HepG2 (cell line): ENCODE measurements around the gene FAP. TPM values are rescaled to one million over a fixed set of nuclear protein-coding genes. Genes with fewer than 3 reads are reported as not detected.

Source experiments
- ATAC-seq: fragments of 200-7000 bp; cut with Tn5 transposase; 3 replicates; pipeline ENCODE4 v1.9.1; 2020; ENCODE audit warnings: mild to moderate bottlenecking, moderate library complexity
- BruUV-seq: library from RNA; stranded (reverse); fragments of 400-500 nt; replicated peaks from 2 replicates; lab custom pipeline; 2021; lab: Mats Ljungman, UMichigan
- CTCF ChIA-PET: fragments of 300-600 bp; formaldehyde crosslinking; extraction: SDS; loops from one replicate; lab custom pipeline; 2021; ENCODE audit warnings: low total read pairs, inconsistent platforms, low intra/inter-chr PET ratio; lab: Yijun Ruan, JAX
- POLR2A ChIA-PET: fragments of 350-600 bp; sonication (Branson Sonifier 250); formaldehyde crosslinking; loops from one replicate; lab custom pipeline; 2020; ENCODE audit warnings: antibody characterized with exemption, inconsistent platforms; lab: Yijun Ruan, JAX
- DNase-seq: peaks from one replicate; pipeline ENCODE4 v3.0.0-alpha.2; 2015; ENCODE audit warnings: low spot score
- FAIRE-seq: peaks from 3 replicates; lab custom pipeline; 2011; peaks lifted over from hg19 to GRCh38; lab: Jason Lieb, UNC
- H2AFZ ChIP-seq: one replicate; pipeline ENCODE4 v1.6.1; 2011; ENCODE audit warnings: low read length, inconsistent platforms
- H3K27ac ChIP-seq: fragments of 300-600 bp; 3 replicates; pipeline ENCODE4 v1.8.0; 2011; ENCODE audit warnings: mixed run types, mild to moderate bottlenecking, mixed read lengths, low read length, inconsistent platforms; ENCODE audit not compliant: insufficient read depth; ENCODE audit errors: extremely low read length
- H3K27me3 ChIP-seq, 2 experiments: fragments of 200-600 bp in 1 of 2; 2 replicates in 1 of 2; 3 replicates in 1 of 2; pipeline versions ENCODE4 v1.6.0 to v1.8.0; 2011; ENCODE audit warnings: low read length in 2 of 2, mild to moderate bottlenecking in 2 of 2, moderate library complexity in 2 of 2, inconsistent platforms in 1 of 2; ENCODE audit not compliant: insufficient read depth in 2 of 2, control insufficient read depth in 1 of 2
- H3K36me3 ChIP-seq, 2 experiments: fragments of 200-600 bp in 1 of 2; replicated peaks in 1 of 2; 2 replicates in 1 of 2; 3 replicates in 1 of 2; pipeline versions ENCODE4 v1.5.1 to v1.8.0; 2011; ENCODE audit warnings: low read length in 2 of 2, inconsistent platforms in 1 of 2; ENCODE audit not compliant: insufficient read depth in 2 of 2, control insufficient read depth in 1 of 2
- H3K4me1 ChIP-seq: 2 replicates; pipeline ENCODE4 v1.5.1; 2012; ENCODE audit warnings: low read length, inconsistent platforms; ENCODE audit not compliant: insufficient read depth
- H3K4me2 ChIP-seq: 2 replicates; pipeline ENCODE4 v1.6.0; 2011; ENCODE audit warnings: low read depth, low read length, inconsistent platforms
- H3K4me3 ChIP-seq, 3 experiments: fragments of 200-600 bp in 1 of 3; sonication (generic), shearing (Covaris generic) in 1 of 3; replicated peaks in 1 of 3; 2 replicates each; pipeline ENCODE4 v1.5.1; 2011 to 2016; ENCODE audit warnings: low read length in 3 of 3, inconsistent platforms in 2 of 3, low read depth in 2 of 3, mild to moderate bottlenecking in 2 of 3, control low read depth in 1 of 3, mixed read lengths in 1 of 3; ENCODE audit not compliant: insufficient read depth in 1 of 3
- H3K79me2 ChIP-seq: one replicate; pipeline ENCODE4 v1.6.1; 2011; ENCODE audit warnings: low read length, inconsistent platforms; ENCODE audit not compliant: insufficient read depth
- H3K9ac ChIP-seq: 2 replicates; pipeline ENCODE4 v1.6.0; 2011; ENCODE audit warnings: mild to moderate bottlenecking, low read depth, low read length, inconsistent platforms; ENCODE audit not compliant: insufficient read depth
- H3K9me3 ChIP-seq: 2 replicates; pipeline ENCODE4 v1.5.1; 2012; ENCODE audit warnings: mild to moderate bottlenecking, low read length
- H4K20me1 ChIP-seq: 2 replicates; pipeline ENCODE4 v1.6.0; 2011; ENCODE audit warnings: inconsistent platforms, mild to moderate bottlenecking, low read length, moderate library complexity; ENCODE audit not compliant: insufficient read depth
- HMG20A ChIP-seq: IDR thresholded peaks from 2 replicates; pipeline ENCODE4 v1.6.1; 2016; ENCODE audit warnings: borderline replicate concordance
- KLF15 ChIP-seq: sonication (generic); formaldehyde crosslinking; IDR thresholded peaks from 2 replicates; pipeline ENCODE4 v1.8.1; 2023; ENCODE audit warnings: borderline replicate concordance, mild to moderate bottlenecking, inconsistent platforms, missing genetic modification reagents, mixed read lengths
- PATZ1 ChIP-seq: sonication (generic); formaldehyde crosslinking; IDR thresholded peaks from 2 replicates; pipeline ENCODE4 v1.4.0; 2020; ENCODE audit warnings: missing genetic modification reagents
- ZBTB49 ChIP-seq: sonication (generic); formaldehyde crosslinking; IDR thresholded peaks from 2 replicates; pipeline ENCODE4 v1.4.0; 2020; ENCODE audit warnings: missing genetic modification reagents, borderline replicate concordance
- WGBS: methylation state at CpG from one replicate; pipeline ENCODE4 v1.1.6; 2017; ENCODE audit warnings: low lambda C conversion rate; 5-methylcytosine and 5-hydroxymethylcytosine counted together
- in situ Hi-C: cut with HindIII; loops from 2 replicates; pipeline ENCODE4 v1.10.0; 2017; ENCODE audit warnings: low pct_unique_long_range_greater_than_20kb; ENCODE audit not compliant: extremely low pct_ligation_motif_present
- intact Hi-C: fragments of 100-400 bp; cut with micrococcal nuclease; formaldehyde crosslinking; loops from one replicate; pipeline ENCODE4 v1.10.0; 2022; ENCODE audit not compliant: unreplicated experiment
- polyA plus RNA-seq, 8 experiments: library from polyadenylated mRNA; depleted of rRNA in 3 of 8; stranded (reverse) in 7 of 8; unstranded in 1 of 8; fragments of >200 nt; fragmentation: Illumina TruSeq in 4 of 8; extraction: Trizol in 4 of 8; gene quantifications; 2 replicates each; pipeline versions ENCODE4 v1.2.1 to v1.2.3, GENCODE V29; 2011 to 2016; ENCODE audit warnings: low read depth in 4 of 8, missing spikeins in 1 of 8, mixed read lengths in 1 of 8; ENCODE audit not compliant: insufficient read depth in 1 of 8
- total RNA-seq, 5 experiments: library from RNA; depleted of rRNA; stranded (reverse); fragments of >200 nt; fragmentation: Illumina TruSeq; extraction: Trizol; gene quantifications; 2 replicates each; pipeline ENCODE4 v1.2.3, GENCODE V29; 2016; ENCODE audit warnings: low read depth in 1 of 5
- TF ChIP-seq, protein P1 (sequence below): sonication (generic); formaldehyde crosslinking; IDR thresholded peaks from 2 replicates; pipeline ENCODE4 v1.5.0; 2020; ENCODE audit warnings: mild to moderate bottlenecking, missing genetic modification reagents, borderline replicate concordance

Gene FAP
- total and polyA plus RNA-seq, 2 of the 13 experiments (the other 11 are each of a cell fraction or from before 2014, with no cell fraction given) = not detected

- DNase-seq (no peak), ATAC-seq (no peak), FAIRE-seq (no peak)
- no peaks in the 10 kb centered on the region for H3K36me3 ChIP-seq
- BruUV-seq = no TSS peak
- H4K20me1 ChIP-seq = no peaks in the 10 kb centered on the region
- H3K27ac ChIP-seq = no peak overlapping the region
- no peaks in the 10 kb centered on the region for H3K4me1 ChIP-seq
- no peak for TF ChIP-seq PATZ1 (CRISPR knock-in tag)
- CTCF ChIA-PET = no interaction called here
- no peak overlapping the region for H3K4me3 ChIP-seq
- no peaks in the 10 kb centered on the region for H3K27me3 ChIP-seq
- intact Hi-C loops = no loop called here
- POLR2A ChIA-PET = no interaction called here
- no peak overlapping the region for H3K9ac ChIP-seq
- H3K4me2 ChIP-seq = no peak overlapping the region
- in situ Hi-C loops = no loop called here
- WGBS = 73% methylated on average over 7 of the region's 7 CpGs
- H3K9me3 ChIP-seq = no peaks in the 10 kb centered on the region
- H2AFZ ChIP-seq = no peak overlapping the region
- no peaks in the 10 kb centered on the region for H3K79me2 ChIP-seq
Measured at GRCh38 chr2:162265666-162266459, 22.6 kb upstream of the FAP start.

- no peak overlapping the region for H3K27ac ChIP-seq
- no peaks in the 10 kb centered on the region for H3K4me1 ChIP-seq
- CTCF ChIA-PET = no interaction called here
- no peaks in the 10 kb centered on the region for H3K79me2 ChIP-seq
- intact Hi-C loops = no loop called here
- no peaks in the 10 kb centered on the region for H3K27me3 ChIP-seq
- no peaks in the 10 kb centered on the region for H3K9me3 ChIP-seq
- DNase-seq (no peak), FAIRE-seq (no peak), ATAC-seq (peak; percentile 71)
- no TSS peak for BruUV-seq
- POLR2A ChIA-PET = no interaction called here
- no peak overlapping the region for H3K4me2 ChIP-seq
- H3K36me3 ChIP-seq = no peaks in the 10 kb centered on the region
- 16% methylated on average over 4 of the region's 4 CpGs for WGBS
- no peak overlapping the region for H2AFZ ChIP-seq
- no peak overlapping the region for H3K9ac ChIP-seq
- H4K20me1 ChIP-seq = no peaks in the 10 kb centered on the region
- H3K4me3 ChIP-seq = no peak overlapping the region
- in situ Hi-C loops = no loop called here
- TF ChIP-seq KLF15 (CRISPR knock-in tag) = no peak
- no peak for TF ChIP-seq HMG20A (CRISPR knock-in tag)
- TF ChIP-seq, protein P1, sequence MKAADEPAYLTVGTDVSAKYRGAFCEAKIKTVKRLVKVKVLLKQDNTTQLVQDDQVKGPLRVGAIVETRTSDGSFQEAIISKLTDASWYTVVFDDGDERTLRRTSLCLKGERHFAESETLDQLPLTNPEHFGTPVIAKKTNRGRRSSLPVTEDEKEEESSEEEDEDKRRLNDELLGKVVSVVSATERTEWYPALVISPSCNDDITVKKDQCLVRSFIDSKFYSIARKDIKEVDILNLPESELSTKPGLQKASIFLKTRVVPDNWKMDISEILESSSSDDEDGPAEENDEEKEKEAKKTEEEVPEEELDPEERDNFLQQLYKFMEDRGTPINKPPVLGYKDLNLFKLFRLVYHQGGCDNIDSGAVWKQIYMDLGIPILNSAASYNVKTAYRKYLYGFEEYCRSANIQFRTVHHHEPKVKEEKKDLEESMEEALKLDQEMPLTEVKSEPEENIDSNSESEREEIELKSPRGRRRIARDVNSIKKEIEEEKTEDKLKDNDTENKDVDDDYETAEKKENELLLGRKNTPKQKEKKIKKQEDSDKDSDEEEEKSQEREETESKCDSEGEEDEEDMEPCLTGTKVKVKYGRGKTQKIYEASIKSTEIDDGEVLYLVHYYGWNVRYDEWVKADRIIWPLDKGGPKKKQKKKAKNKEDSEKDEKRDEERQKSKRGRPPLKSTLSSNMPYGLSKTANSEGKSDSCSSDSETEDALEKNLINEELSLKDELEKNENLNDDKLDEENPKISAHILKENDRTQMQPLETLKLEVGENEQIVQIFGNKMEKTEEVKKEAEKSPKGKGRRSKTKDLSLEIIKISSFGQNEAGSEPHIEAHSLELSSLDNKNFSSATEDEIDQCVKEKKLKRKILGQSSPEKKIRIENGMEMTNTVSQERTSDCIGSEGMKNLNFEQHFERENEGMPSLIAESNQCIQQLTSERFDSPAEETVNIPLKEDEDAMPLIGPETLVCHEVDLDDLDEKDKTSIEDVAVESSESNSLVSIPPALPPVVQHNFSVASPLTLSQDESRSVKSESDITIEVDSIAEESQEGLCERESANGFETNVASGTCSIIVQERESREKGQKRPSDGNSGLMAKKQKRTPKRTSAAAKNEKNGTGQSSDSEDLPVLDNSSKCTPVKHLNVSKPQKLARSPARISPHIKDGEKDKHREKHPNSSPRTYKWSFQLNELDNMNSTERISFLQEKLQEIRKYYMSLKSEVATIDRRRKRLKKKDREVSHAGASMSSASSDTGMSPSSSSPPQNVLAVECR (CRISPR knock-in tag) = no peak
- TF ChIP-seq ZBTB49 (CRISPR knock-in tag) = no peak
Measured at GRCh38 chr2:162261032-162261945, 18.0 kb upstream of the FAP start.
